Measurements from ENCODE around the gene OASL.

DNA sequence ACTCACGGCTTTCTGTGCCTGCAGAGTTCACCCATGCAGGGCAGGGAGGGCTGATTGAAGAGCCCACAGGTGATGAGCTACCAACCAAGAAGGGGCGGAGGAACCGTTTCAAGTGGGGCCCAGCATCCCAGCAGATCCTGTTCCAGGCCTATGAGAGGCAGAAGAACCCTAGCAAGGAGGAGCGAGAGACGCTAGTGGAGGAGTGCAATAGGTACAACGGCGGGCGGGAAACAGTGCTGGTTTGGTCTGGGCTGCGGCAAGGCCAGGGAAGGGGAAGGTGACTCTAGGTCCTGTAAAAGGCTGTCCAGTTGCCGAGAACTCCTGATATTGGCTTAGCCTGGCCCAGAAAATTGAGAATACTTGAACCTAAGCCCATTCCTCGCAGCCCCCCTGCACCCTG lies 45.5 kb downstream of the OASL start:
- no peak for TF ChIP-seq SUZ12 (IDR thresholded peaks at IDR 0.05)
- no peak for TF ChIP-seq ARNT (IDR thresholded peaks at IDR 0.05)
- TF ChIP-seq FOXA1 (IDR thresholded peaks at IDR 0.05) = no peak
- no peak for TF ChIP-seq TARDBP (IDR thresholded peaks at IDR 0.05)
- TF ChIP-seq NFRKB (IDR thresholded peaks at IDR 0.05) = no peak
- TF ChIP-seq FOXK2 (IDR thresholded peaks at IDR 0.05) = no peak
- no peak for TF ChIP-seq HDGF (IDR thresholded peaks at IDR 0.05; ENCODE audit: borderline replicate concordance)
- TF ChIP-seq ZNF384 (IDR thresholded peaks at IDR 0.05) = no peak
- TF ChIP-seq SP1 (IDR thresholded peaks at IDR 0.05) = no peak

Measured in HEK293T (cell line).